ENCODE data around the gene RP9. TPM values are rescaled to one million over a fixed set of nuclear protein-coding genes. Genes with fewer than 3 reads are reported as not detected.
"Not testable (repeated sequence)": the region's sequence is repeated elsewhere in the genome, so short reads cannot be mapped to it uniquely, and the experiment has no call there.

RP9 gene
- polyA plus RNA-seq, 3 donors, result 8.8 to 12.0 (median 8.8) TPM

DNA sequence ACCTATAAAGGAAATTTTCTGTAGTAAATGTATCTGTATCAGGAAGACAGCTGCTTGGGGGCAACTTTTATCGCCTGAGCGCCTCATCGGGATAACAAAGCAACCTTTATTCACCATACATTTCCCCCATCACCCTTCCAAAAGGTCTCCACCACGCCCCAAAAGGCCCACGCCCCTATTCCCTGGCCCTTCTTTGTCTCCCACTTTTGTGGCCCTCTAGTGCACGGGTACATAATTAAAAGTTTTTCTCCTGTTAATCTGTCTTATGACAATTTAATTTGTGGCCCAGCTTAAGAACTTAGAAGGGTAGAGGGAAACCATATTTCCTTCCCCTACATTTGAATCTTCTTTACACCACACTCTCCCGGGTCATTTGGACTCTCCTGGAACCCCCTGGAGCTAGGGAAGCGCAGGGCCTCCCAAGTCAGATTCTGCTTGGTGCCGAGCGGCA is 625 bp downstream of the RP9 start:
- no peak overlapping the region for H3K27ac ChIP-seq (ENCODE audit: low read depth, low read length)
- 0 to 1% (median 1%) methylated on average over 10 of the region's 10 CpGs for whole genome bisulfite sequencing, 3 donors

GRCh38 chr7:33107136-33108066 is 1.8 kb downstream of the RP9 start:
- 38 to 51% (median 47%) methylated on average over 7 of the region's 7 CpGs for WGBS, 3 donors
- H3K27ac ChIP-seq (ENCODE audit: low read depth, low read length), result no peak overlapping the region

DNA sequence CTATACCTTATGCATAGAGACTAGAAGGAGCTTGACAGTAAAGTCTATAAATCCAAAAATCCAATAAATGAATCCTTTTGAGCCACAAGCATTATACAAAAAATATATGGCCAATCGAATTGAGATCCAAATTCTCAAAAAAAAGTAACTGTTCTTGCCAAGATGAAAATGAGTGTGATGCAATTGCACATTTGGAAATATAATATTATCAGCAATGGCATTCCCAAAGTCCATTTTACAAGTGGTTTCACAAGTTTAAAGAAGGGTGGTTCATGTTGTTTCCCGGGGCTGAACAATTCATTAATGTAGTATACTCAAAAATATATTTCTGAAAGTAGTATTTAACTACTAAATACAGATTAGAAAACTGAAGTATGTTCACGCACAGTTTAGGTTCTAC is 7.3 kb downstream of the RP9 start:
- 77 to 87% (median 79%) methylated on average over 3 of the region's 3 CpGs for WGBS, 3 donors
- no peak overlapping the region for H3K27ac ChIP-seq (ENCODE audit: low read depth, low read length)

GRCh38 chr7:33100770-33101169 is 8.4 kb downstream of the RP9 start:
- WGBS, 3 donors, result 80 to 85% (median 82%) methylated on average over 3 of the region's 3 CpGs
- H3K27ac ChIP-seq (ENCODE audit: low read depth, low read length), result no peak overlapping the region

DNA sequence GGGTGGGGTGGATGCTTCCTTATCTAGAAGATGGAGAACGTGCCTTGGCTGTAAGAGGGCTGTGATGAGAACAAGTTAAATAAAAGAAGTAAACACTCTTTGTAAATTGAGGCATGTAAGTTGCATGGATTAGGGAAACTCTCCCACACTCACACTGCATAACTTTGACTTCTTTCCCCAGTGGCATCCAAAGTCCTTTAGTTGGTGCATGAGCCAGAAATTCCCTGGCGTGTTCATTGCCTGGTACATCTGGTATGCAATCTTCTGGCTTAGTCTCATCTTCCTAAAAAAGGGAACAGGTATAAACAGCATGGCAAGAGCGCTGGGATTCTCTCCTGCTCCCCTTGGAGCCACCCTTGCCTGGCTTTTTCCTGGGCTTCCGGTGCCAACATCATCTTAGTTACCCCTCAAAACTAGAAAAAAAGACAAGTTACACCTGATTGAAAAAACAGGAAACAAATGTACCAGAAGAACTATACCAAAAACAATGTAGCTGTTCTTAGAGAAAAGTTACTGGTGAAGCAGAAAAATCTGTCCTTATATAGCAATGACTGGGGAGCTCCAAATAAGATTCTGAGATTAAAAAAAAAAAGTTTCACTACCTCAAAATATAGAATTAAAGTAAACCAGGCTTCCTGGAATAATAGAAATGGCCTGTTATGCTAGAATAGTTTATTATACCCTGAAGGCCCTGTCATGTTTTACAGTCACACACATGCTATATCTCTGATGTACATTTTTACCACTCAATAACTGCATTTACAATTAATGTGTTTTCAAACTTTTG is 9.9 kb downstream of the RP9 start:
- WGBS, 3 donors, result 66 to 92% (median 70%) methylated on average over 4 of the region's 4 CpGs
- no peak overlapping the region for H3K27ac ChIP-seq (ENCODE audit: low read depth, low read length)

DNA sequence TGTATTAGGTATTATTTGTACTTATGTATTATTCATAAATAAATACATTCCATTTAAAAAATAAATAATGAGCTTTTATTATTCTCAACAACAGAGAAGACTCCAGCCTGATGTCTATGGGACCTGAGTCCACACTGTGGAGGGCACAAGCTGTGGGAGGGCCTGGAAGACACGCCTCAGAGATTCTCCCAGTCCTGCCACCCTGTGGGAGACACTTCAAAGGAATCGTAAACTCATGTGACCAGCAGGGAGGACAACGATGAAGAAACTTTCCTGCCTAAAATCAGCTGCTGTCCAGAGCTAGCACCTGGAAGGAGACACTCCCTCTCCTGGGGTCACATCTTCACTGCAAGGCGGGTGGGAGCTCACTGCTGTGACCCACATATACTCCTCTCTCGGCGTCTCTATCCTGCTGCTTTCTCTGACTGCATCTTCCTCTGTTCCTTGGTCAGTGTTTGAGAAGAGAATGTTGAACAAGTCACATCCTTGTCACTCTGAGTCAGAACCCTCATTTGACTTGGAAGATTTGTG is 14.4 kb downstream of the RP9 start:
- not testable (repeated sequence) for H3K27ac ChIP-seq (ENCODE audit: low read depth, low read length)
- whole genome bisulfite sequencing, 3 donors, result 79 to 86% (median 83%) methylated on average over 5 to 6 of the region's 6 CpGs

DNA sequence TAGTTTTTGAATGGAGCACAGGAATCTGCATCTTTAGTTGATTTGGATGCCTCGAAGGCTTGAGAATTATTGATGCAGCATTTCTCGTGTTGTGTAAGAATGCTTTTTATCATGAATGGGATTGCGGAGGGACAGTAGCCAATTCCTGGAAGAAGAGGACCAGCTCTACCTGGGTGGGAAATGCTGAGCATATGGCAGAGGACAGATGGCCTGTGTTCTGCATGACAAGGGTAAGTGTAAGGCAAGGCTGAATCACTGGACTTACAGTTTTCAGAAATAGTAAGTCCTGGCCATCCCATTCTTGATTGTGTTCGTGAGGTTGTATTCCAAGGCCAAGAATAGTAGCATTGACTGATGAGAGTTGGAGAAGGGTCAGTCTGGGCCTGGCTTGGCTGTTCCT is 15.9 kb downstream of the RP9 start:
- WGBS, 3 donors, result 82 to 86% (median 85%) methylated on average over 4 of the region's 4 CpGs
- H3K27ac ChIP-seq (ENCODE audit: low read depth, low read length), result no peak overlapping the region

- no peak overlapping the region for H3K27ac ChIP-seq (ENCODE audit: low read depth, low read length)
- WGBS, 3 donors, result 83 to 90% (median 84%) methylated on average over 5 of the region's 5 CpGs
Observed at GRCh38 chr7:33091641-33092191, 17.5 kb downstream of the RP9 start.

DNA sequence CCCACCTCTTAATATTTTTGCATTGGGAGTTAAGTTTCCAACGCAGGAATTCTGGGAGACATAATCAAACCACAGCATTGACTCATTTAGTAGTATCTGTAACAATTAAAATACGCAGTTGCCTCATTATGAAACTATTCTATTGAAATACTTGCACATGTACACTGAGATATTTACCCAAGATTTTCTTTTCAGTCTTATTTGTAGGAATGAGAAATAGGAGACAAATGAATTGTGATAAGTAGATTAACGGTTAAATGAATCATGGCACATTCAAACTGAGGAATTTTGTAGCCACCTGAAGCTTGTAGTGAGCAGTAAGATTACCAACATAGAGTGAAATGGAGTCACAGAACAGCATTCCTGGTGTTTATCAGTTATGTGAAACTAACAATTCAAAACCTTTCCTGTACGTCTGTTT is 18.1 kb downstream of the RP9 start:
- no peak overlapping the region for H3K27ac ChIP-seq (ENCODE audit: low read depth, low read length)
- 84 to 88% (median 85%) methylated on average over 4 of the region's 4 CpGs for WGBS, 3 donors

GRCh38 chr7:33089142-33089541 is 20.1 kb downstream of the RP9 start:
- WGBS, 3 donors, result 89 to 90% (median 90%) methylated on average over 7 of the region's 7 CpGs
- H3K27ac ChIP-seq (ENCODE audit: low read depth, low read length), result no peak overlapping the region

DNA sequence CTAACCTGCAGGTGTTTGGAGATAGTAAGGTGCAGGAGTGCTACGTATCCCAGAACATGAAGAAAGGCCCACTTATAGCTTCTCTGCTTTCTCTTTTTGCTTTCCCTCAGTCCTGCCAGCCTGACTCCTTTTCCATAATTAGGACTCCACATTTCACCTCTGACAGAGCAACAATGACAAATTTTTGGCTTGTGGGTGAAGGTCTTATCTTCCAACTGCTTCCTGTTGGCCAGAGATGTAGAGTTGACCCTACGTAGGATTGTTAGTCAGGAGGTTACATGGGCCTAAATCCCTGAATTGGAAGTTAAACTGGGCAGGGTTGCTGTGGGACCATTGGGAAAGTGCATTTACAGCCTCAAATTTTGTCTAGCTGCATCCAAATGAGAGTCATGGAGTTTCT is 21.3 kb downstream of the RP9 start:
- 70 to 84% (median 82%) methylated on average over 2 of the region's 2 CpGs for WGBS, 3 donors

DNA sequence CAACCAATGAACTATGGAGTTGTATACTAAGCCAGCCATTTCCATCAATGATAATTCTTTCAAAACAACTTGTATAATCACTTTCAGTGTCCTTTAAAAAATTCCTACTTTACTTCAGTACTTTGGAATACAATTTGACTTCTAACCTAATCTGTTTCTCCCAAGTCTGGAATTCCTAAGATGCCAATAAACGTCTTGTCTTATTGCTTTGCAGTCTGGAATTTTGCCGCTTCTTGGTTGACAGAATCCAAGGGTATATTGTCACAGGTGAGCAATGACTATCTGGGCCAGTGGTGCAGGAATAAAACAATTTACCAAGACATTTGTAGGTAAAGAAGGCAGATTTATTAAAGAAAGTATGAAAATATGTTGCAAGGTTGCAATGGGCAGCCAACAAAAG is 21.8 kb downstream of the RP9 start:
- no peak overlapping the region for H3K27ac ChIP-seq (ENCODE audit: low read depth, low read length)
- 24 to 84% (median 26%) methylated on average over 2 of the region's 2 CpGs for WGBS, 3 donors

More for the DNA sequence above, 21.3 kb downstream of the RP9 start:
- no peak overlapping the region for H3K27ac ChIP-seq (ENCODE audit: low read depth, low read length)

DNA sequence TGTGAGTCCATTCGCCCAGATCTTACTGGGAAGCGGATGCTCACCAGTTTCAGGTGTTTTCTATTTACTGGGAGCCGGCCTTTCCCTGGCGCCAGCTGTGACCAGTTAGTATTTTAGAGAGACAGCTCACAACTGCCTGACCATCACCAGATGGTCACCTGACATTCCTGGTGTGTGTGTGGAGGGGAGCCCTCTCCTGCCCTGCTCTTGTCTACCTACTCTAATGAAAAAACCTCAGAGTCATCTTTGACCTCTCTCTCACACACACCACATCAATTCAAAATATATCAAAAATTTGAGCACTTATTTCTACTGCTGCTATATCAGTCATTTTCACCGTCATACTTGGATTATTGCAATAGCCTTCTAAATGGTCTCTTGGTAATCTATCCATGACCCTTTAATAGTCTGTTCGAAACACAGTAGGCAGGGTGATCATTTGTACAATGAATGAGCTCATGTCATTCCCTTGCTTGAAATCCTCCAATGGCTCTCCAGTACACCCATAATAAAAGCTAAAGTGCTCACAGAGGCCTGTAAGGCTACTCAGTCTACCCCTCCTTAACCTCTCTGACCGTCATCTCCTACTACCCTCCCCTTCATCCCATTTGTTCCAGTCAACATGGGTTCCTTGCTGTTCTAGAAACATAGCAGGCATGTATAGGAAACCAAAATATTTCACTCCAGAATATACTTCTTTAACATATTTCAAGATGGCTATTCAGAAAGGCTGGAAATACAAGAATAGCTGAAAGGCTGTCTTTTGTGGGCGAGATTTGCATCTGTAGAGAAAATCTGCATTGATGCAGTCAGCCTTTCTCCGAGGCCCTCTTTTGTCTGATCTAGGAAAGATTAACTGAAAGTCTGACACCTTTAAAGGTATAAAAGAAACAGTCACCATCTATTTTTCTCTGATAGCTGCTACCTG is 29.2 kb downstream of the RP9 start:
- no peak overlapping the region for H3K27ac ChIP-seq (ENCODE audit: low read depth, low read length)
- 80 to 90% (median 87%) methylated on average over 9 of the region's 9 CpGs for WGBS, 3 donors

DNA sequence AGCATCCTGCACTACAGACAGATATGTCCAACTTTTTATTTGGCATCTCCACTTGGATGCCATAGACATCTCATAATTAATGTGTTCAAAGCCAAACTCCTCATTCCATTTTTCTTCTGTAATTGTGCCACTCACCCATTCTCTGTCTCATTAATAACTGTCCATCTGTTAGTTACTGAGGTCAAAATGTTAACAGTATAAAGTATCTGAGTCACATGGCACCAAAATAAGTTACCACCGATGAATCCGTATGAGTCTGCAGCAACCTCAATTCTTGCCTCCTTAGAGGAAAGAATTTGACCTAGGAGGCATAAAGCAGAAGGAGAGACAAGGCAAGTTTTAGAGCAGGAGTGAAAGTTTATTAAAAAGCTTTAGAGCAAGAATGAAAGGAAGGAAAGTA is 30.1 kb downstream of the RP9 start:
- H3K27ac ChIP-seq (ENCODE audit: low read depth, low read length), result no peak overlapping the region
- 82 to 91% (median 89%) methylated on average over 2 of the region's 2 CpGs for WGBS, 3 donors

DNA sequence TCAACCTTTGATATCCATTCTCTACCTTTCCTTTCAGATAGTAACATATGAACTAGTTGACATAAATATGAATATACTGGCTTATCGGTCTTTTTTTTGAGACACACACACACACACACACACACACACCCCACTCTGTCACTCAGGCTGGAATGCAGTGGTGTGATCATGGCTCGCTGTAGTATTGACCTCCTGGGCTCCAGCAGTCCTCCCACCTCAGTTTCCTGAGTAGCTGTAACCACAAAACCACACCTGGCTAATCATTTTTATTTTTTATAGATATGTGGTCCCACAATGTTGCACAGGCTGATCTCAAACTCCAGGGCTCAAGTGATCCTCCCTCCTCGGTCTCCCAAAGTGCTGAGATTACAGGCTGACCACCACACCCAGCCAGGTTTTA is 32.5 kb downstream of the RP9 start:
- WGBS, 3 donors, result 62 to 72% (median 62%) methylated on average over 3 of the region's 3 CpGs
- no peak overlapping the region for H3K27ac ChIP-seq (ENCODE audit: low read depth, low read length)

- 66 to 83% (median 75%) methylated on average over 3 of the region's 3 CpGs for WGBS, 3 donors
- H3K27ac ChIP-seq (ENCODE audit: low read depth, low read length), result no peak overlapping the region
Observed at GRCh38 chr7:33075818-33076518, 33.2 kb downstream of the RP9 start.

DNA sequence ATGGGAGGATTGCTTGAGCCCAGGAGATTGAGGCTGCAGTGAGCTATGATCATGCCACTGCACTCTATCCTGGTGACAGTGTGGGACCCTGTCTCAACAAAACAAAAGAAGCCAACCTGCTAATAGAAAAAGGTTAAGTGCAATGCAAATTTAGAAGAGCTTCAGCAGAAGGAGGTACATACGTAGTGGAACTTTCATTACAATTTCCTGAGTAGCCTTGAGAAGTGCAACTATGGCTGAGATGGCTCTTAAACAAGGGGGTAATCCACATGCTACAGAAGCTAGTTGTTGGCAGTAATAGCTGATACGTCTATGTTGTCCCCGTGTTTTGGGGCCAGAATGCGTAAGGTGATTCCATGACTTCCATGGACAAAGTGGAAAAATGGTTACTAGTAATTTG is 36.0 kb downstream of the RP9 start:
- 75 to 92% (median 91%) methylated on average over 4 of the region's 4 CpGs for WGBS, 3 donors
- no peak overlapping the region for H3K27ac ChIP-seq (ENCODE audit: low read depth, low read length)

Data from adipose tissue (tissue), 3 donors.